LHCN-M2 (cell line): ENCODE data around the gene EGF. TPM values are rescaled to one million over a fixed set of nuclear protein-coding genes. Genes with fewer than 3 reads are reported as not detected.
A peak's percentile ranks its signal among the peaks of the same experiment; 100 is the strongest.

Experiments used
- DNase-seq: peaks from one replicate; pipeline ENCODE4 v3.0.0-alpha.2; 2012; ENCODE audit warnings: low read depth
- total RNA-seq: library from RNA; depleted of rRNA; stranded (reverse); fragments of >200 nt; gene quantifications from 2 replicates; pipeline ENCODE4 v1.2.3, GENCODE V29; 2014

EGF gene
- total RNA-seq, 1 experiment from 2014 or later: 0.86 TPM

GRCh38 chr4:109959195-109959594 lies 46.5 kb downstream of the EGF start:
- no peak for DNase-seq

GRCh38 chr4:109962401-109962800 lies 49.7 kb downstream of the EGF start:
- DNase-seq: no peak

GRCh38 chr4:109966891-109967481 lies 54.3 kb downstream of the EGF start:
- no peak for DNase-seq

GRCh38 chr4:109967798-109968520 lies 55.3 kb downstream of the EGF start:
- peak; percentile 62 for DNase-seq

- DNase-seq: no peak
These were observed 56.4 kb downstream of the EGF start for GRCh38 chr4:109969087-109969486.

GRCh38 chr4:109969919-109970318 lies 57.2 kb downstream of the EGF start:
- no peak for DNase-seq

GRCh38 chr4:109972786-109973528 lies 60.3 kb downstream of the EGF start:
- DNase-seq: no peak

- DNase-seq: no peak
These were observed 60.8 kb downstream of the EGF start for GRCh38 chr4:109973529-109973905.

GRCh38 chr4:109976189-109976588 lies 63.5 kb downstream of the EGF start:
- no peak for DNase-seq

- DNase-seq: peak; percentile 61
These were observed 65.3 kb downstream of the EGF start for GRCh38 chr4:109977854-109978501.

- no peak for DNase-seq
These were observed 66.2 kb downstream of the EGF start for GRCh38 chr4:109978704-109979454.

- peak; percentile 75 for DNase-seq
These were observed 67.4 kb downstream of the EGF start for GRCh38 chr4:109979920-109980717.

GRCh38 chr4:109981936-109982335 lies 69.3 kb downstream of the EGF start:
- no peak for DNase-seq

- peak; percentile 60 for DNase-seq
These were observed 69.8 kb downstream of the EGF start for GRCh38 chr4:109982521-109982920.

GRCh38 chr4:109985993-109986974 lies 73.6 kb downstream of the EGF start:
- peak; percentile 70 for DNase-seq

GRCh38 chr4:109989044-109989443 lies 76.4 kb downstream of the EGF start:
- DNase-seq: no peak

- DNase-seq: no peak
These were observed 76.9 kb downstream of the EGF start for GRCh38 chr4:109989618-109990017.

GRCh38 chr4:109990261-109991257 lies 77.9 kb downstream of the EGF start:
- no peak for DNase-seq
